ENCODE results near the gene TSGA10IP. TPM values are rescaled to one million over a fixed set of nuclear protein-coding genes. Genes with fewer than 3 reads are reported as not detected.

Gene TSGA10IP
- total RNA-seq, 1 experiment from 2014 or later: not detected

- Histone ChIP-seq H3K27me3 (ENCODE audit: control insufficient read depth, insufficient read depth, low read length) (no peaks in the 10 kb centered on the region), H3K4me3 (ENCODE audit: low read depth in 2 of 2, low read length in 2 of 2) (no peak overlapping the region), H3K9me3 (ENCODE audit: control insufficient read depth, insufficient read depth, low read depth, low read length) (no peaks in the 10 kb centered on the region), H3K4me1 (ENCODE audit: control insufficient read depth, insufficient read depth, low read length) (no peaks in the 10 kb centered on the region), H3K36me3 (ENCODE audit: control insufficient read depth, insufficient read depth, low read length) (no peaks in the 10 kb centered on the region), H3K27ac (ENCODE audit: low read length) (no peak overlapping the region)
- DNase-seq (ENCODE audit: low read depth, low spot score) (no peak), ATAC-seq (no peak)
- POLR2A ChIA-PET: interaction anchor here (0.6 to 0.7 kb wide), 3 partner anchors 36 to 1187 kb away, joined by 4 to 5 read pairs (median 5); no protein-coding TSS in a partner anchor
- in situ Hi-C loops (cut with HindIII; ENCODE audit: low pct_unique_long_range_greater_than_20kb, low sequenced_read_pairs) (no loop called here), intact Hi-C loops (cut with micrococcal nuclease; ENCODE audit: unreplicated experiment) (no loop called here)
- no TSS peak for BruUV-seq (replicated peaks)
- TF ChIP-seq TCF7L2 (IDR thresholded peaks at IDR 0.05; ENCODE audit: low read depth, low read length) (no peak), POLR2AphosphoS5 (IDR thresholded peaks at IDR 0.05; ENCODE audit: low read depth, low read length) (no peak), REST (IDR thresholded peaks at IDR 0.05; ENCODE audit: insufficient read depth in 1 of 2, low read depth in 2 of 2, low read length in 1 of 2) (no peak), CTCF (IDR thresholded peaks at IDR 0.05) (no peak), SIN3A (IDR thresholded peaks at IDR 0.05; ENCODE audit: borderline replicate concordance, insufficient read depth, low read depth, low read length) (no peak)
- CTCF ChIA-PET: no interaction called here
These were observed 7.5 kb upstream of the TSGA10IP start for GRCh38 chr11:65937766-65938165.

- Histone ChIP-seq H3K36me3 (ENCODE audit: control insufficient read depth, insufficient read depth, low read length) (no peaks in the 10 kb centered on the region), H3K27me3 (ENCODE audit: control insufficient read depth, insufficient read depth, low read length) (no peaks in the 10 kb centered on the region), H3K4me3 (ENCODE audit: low read depth in 2 of 2, low read length in 2 of 2) (no peak overlapping the region), H3K9me3 (ENCODE audit: control insufficient read depth, insufficient read depth, low read depth, low read length) (no peaks in the 10 kb centered on the region), H3K27ac (ENCODE audit: low read length) (no peak overlapping the region), H3K4me1 (ENCODE audit: control insufficient read depth, insufficient read depth, low read length) (no peaks in the 10 kb centered on the region)
- intact Hi-C loops (cut with micrococcal nuclease; ENCODE audit: unreplicated experiment): no loop called here
- DNase-seq (ENCODE audit: low read depth, low spot score) (no peak), ATAC-seq (no peak; the same call in 1 of the 2 replicates)
- no peak for TF ChIP-seq TCF7L2 (IDR thresholded peaks at IDR 0.05; ENCODE audit: low read depth, low read length)
- no peak for TF ChIP-seq POLR2AphosphoS5 (IDR thresholded peaks at IDR 0.05; ENCODE audit: low read depth, low read length)
- no peak for TF ChIP-seq CTCF (IDR thresholded peaks at IDR 0.05)
- TF ChIP-seq REST (IDR thresholded peaks at IDR 0.05; ENCODE audit: insufficient read depth in 1 of 2, low read depth in 2 of 2, low read length in 1 of 2): no peak
- TF ChIP-seq SIN3A (IDR thresholded peaks at IDR 0.05; ENCODE audit: borderline replicate concordance, insufficient read depth, low read depth, low read length): no peak
- ChIA-PET CTCF (interaction anchor here (0.6 kb wide), 1 partner anchor 103 kb away, joined by 12 read pairs; no protein-coding TSS in a partner anchor), POLR2A (interaction anchor here (0.6 kb wide), 1 partner anchor 214 kb away, joined by 5 read pairs; no protein-coding TSS in a partner anchor)
- in situ Hi-C loops (cut with HindIII; ENCODE audit: low pct_unique_long_range_greater_than_20kb, low sequenced_read_pairs): no loop called here
- no TSS peak for BruUV-seq (replicated peaks)
These were observed 3.5 kb upstream of the TSGA10IP start for GRCh38 chr11:65941720-65942310.
